Measurements from ENCODE around the gene EPS15.
"Not testable (repeated sequence)": the region's sequence is repeated elsewhere in the genome, so short reads cannot be mapped to it uniquely, and the experiment has no call there.

Gene EPS15

GRCh38 chr1:51488372-51489050, 30.6 kb downstream of the EPS15 start:
- TF ChIP-seq CTCF (IDR thresholded peaks at IDR 0.05; ENCODE audit: insufficient read depth, missing control alignments): no peak
- DNase-seq (ENCODE audit: insufficient read length, low spot score) (no peak), FAIRE-seq (peak; percentile 46)

GRCh38 chr1:51487628-51488027, 31.4 kb downstream of the EPS15 start:
- no peak for DNase-seq (ENCODE audit: insufficient read length, low spot score)
- no peak for FAIRE-seq
- no peak for TF ChIP-seq CTCF (IDR thresholded peaks at IDR 0.05; ENCODE audit: insufficient read depth, missing control alignments)

- no peak for FAIRE-seq
- no peak for DNase-seq (ENCODE audit: insufficient read length, low spot score)
- no peak for TF ChIP-seq CTCF (IDR thresholded peaks at IDR 0.05; ENCODE audit: insufficient read depth, missing control alignments)
Measured at GRCh38 chr1:51484591-51484990, 34.5 kb downstream of the EPS15 start.

GRCh38 chr1:51482881-51483280, 36.2 kb downstream of the EPS15 start:
- DNase-seq (ENCODE audit: insufficient read length, low spot score): no peak
- FAIRE-seq: no peak
- TF ChIP-seq CTCF (IDR thresholded peaks at IDR 0.05; ENCODE audit: insufficient read depth, missing control alignments): no peak

GRCh38 chr1:51474832-51475620, 44.0 kb downstream of the EPS15 start:
- not testable (repeated sequence) for DNase-seq (ENCODE audit: insufficient read length, low spot score); FAIRE-seq

GRCh38 chr1:51473331-51474115, 45.5 kb downstream of the EPS15 start:
- no peak for FAIRE-seq
- TF ChIP-seq CTCF (IDR thresholded peaks at IDR 0.05; ENCODE audit: insufficient read depth, missing control alignments): no peak
- DNase-seq (ENCODE audit: insufficient read length, low spot score): no peak

GRCh38 chr1:51472359-51472758, 46.7 kb downstream of the EPS15 start:
- TF ChIP-seq CTCF (IDR thresholded peaks at IDR 0.05; ENCODE audit: insufficient read depth, missing control alignments): no peak
- DNase-seq (ENCODE audit: insufficient read length, low spot score) (no peak), FAIRE-seq (no peak)
